ENCODE results near the gene FGF23. TPM values are rescaled to one million over a fixed set of nuclear protein-coding genes. Genes with fewer than 3 reads are reported as not detected.

The FGF23 gene
- total RNA-seq, 1 experiment from 2014 or later: not detected

DNA sequence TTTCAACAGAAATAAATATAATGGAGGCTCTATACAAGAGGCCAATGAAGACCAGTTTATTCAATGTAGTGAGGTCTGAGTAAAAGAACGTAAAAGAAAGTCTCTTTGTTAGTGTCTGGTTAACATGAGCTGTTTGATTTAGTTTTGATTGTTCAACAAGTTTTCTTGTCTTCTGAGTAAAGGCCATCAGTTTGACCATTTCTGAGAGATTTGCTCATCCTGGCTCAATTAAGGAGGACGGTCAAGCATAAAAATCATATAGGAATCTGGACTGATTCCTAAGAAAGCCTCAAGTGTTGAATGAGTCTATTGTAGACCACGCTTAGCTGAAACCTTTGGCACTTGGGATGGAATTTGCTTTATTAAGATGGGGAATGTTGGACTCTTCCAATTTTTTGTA is 32.5 kb upstream of the FGF23 start:
- Histone ChIP-seq H3K4me1 (ENCODE audit: control insufficient read depth in 1 of 2, insufficient read depth in 2 of 2, low read length in 2 of 2) (no peaks in the 10 kb centered on the region), H3K4me2 (ENCODE audit: low read length) (no peak overlapping the region), H3K4me3 (replicated peaks in 1 of 2; ENCODE audit: low read depth in 1 of 2, low read length in 2 of 2) (no peak overlapping the region), H3K27me3 (ENCODE audit: insufficient read depth, low read length) (peaks cover 64% of the 10 kb centered on the region), H3K9me2 (ENCODE audit: insufficient read depth) (no peaks in the 10 kb centered on the region), H4K20me1 (ENCODE audit: insufficient read depth) (no peaks in the 10 kb centered on the region), H3K36me3 (ENCODE audit: control insufficient read depth in 1 of 2, insufficient read depth in 2 of 2, low read length in 2 of 2) (no peaks in the 10 kb centered on the region), H3K79me2 (ENCODE audit: insufficient read depth, low read length) (no peaks in the 10 kb centered on the region), H2AFZ (ENCODE audit: low read depth, low read length, poor library complexity, severe bottlenecking) (no peak overlapping the region), H3K9ac (ENCODE audit: low read length) (no peak overlapping the region), H3K9me3 (ENCODE audit: control insufficient read depth in 1 of 2, insufficient read depth in 1 of 2, low read depth in 1 of 2, low read length in 2 of 2) (no peaks in the 10 kb centered on the region), H3K27ac (ENCODE audit: low read depth, low read length) (no peak overlapping the region)
- ChIA-PET POLR2A (no interaction called here), RAD21 (ENCODE audit: low non-redundant PET in 1 of 2, low total read pairs in 2 of 2, uncharacterized antibody in 2 of 2, unreplicated experiment in 2 of 2) (no interaction called here), CTCF (no interaction called here)
- no peak for ATAC-seq
- intact Hi-C loops (cut with micrococcal nuclease): no loop called here
- DNase-seq (ENCODE audit: low read depth, low spot score): no peak
- BruUV-seq (replicated peaks): no TSS peak
- TF ChIP-seq SP1 (IDR thresholded peaks at IDR 0.05; ENCODE audit: low read depth) (no peak), POLR2A (IDR thresholded peaks at IDR 0.05; ENCODE audit: borderline replicate concordance, extremely low read depth, insufficient read depth, insufficient read length) (no peak), ZNF274 (IDR thresholded peaks at IDR 0.05; ENCODE audit: low read depth, low read length) (no peak), TCF7L2 (IDR thresholded peaks at IDR 0.05; ENCODE audit: borderline replicate concordance, extremely low read depth, insufficient read depth, insufficient read length) (no peak), POLR2AphosphoS5 (IDR thresholded peaks at IDR 0.05; ENCODE audit: low read depth, low read length) (no peak), EGR1 (IDR thresholded peaks at IDR 0.05; ENCODE audit: low read depth) (no peak)
- TF ChIP-seq, protein P1, sequence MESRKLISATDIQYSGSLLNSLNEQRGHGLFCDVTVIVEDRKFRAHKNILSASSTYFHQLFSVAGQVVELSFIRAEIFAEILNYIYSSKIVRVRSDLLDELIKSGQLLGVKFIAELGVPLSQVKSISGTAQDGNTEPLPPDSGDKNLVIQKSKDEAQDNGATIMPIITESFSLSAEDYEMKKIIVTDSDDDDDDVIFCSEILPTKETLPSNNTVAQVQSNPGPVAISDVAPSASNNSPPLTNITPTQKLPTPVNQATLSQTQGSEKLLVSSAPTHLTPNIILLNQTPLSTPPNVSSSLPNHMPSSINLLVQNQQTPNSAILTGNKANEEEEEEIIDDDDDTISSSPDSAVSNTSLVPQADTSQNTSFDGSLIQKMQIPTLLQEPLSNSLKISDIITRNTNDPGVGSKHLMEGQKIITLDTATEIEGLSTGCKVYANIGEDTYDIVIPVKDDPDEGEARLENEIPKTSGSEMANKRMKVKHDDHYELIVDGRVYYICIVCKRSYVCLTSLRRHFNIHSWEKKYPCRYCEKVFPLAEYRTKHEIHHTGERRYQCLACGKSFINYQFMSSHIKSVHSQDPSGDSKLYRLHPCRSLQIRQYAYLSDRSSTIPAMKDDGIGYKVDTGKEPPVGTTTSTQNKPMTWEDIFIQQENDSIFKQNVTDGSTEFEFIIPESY (IDR thresholded peaks at IDR 0.05; ENCODE audit: extremely low read depth, insufficient replicate concordance, low read length): no peak

DNA sequence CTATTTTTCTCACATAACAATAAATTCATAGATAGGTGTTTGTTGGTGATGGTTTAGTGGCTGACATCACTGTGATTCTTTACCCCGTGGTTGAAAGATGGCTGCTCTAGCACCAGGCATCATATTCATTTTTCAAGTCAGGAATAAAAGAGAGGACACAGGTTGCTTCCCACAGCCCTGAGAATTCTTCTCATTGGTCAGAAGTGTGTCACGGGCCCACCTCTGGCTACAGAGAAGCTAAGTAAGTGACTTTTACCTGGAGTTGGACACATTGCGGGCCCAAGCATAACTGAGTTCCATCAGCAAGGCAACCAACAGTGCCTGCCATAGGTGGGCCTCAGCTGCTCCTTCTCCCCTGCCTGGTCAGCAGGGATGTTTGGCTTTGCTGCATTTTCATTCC is 27.6 kb upstream of the FGF23 start:
- H3K79me2 ChIP-seq (ENCODE audit: insufficient read depth, low read length): no peaks in the 10 kb centered on the region
- intact Hi-C loops (cut with micrococcal nuclease): no loop called here
- ATAC-seq (no peak), DNase-seq (ENCODE audit: low read depth, low spot score) (no peak)
- H3K9me3 ChIP-seq (ENCODE audit: control insufficient read depth in 1 of 2, insufficient read depth in 1 of 2, low read depth in 1 of 2, low read length in 2 of 2): no peaks in the 10 kb centered on the region
- no TSS peak for BruUV-seq (replicated peaks)
- no peaks in the 10 kb centered on the region for H4K20me1 ChIP-seq (ENCODE audit: insufficient read depth)
- RAD21 ChIA-PET (ENCODE audit: low non-redundant PET in 1 of 2, low total read pairs in 2 of 2, uncharacterized antibody in 2 of 2, unreplicated experiment in 2 of 2): no interaction called here
- no peaks in the 10 kb centered on the region for H3K4me1 ChIP-seq (ENCODE audit: control insufficient read depth in 1 of 2, insufficient read depth in 2 of 2, low read length in 2 of 2)
- H3K4me3 ChIP-seq (replicated peaks in 1 of 2; ENCODE audit: low read depth in 1 of 2, low read length in 2 of 2): no peak overlapping the region
- H3K36me3 ChIP-seq (ENCODE audit: control insufficient read depth in 1 of 2, insufficient read depth in 2 of 2, low read length in 2 of 2): no peaks in the 10 kb centered on the region
- no peaks in the 10 kb centered on the region for H3K9me2 ChIP-seq (ENCODE audit: insufficient read depth)
- no peak overlapping the region for H3K9ac ChIP-seq (ENCODE audit: low read length)
- no peak overlapping the region for H3K4me2 ChIP-seq (ENCODE audit: low read length)
- CTCF ChIA-PET: no interaction called here
- no peak overlapping the region for H2AFZ ChIP-seq (ENCODE audit: low read depth, low read length, poor library complexity, severe bottlenecking)
- H3K27ac ChIP-seq (ENCODE audit: low read depth, low read length): no peak overlapping the region
- H3K27me3 ChIP-seq (ENCODE audit: insufficient read depth, low read length): peaks cover 31% of the 10 kb centered on the region
- POLR2A ChIA-PET: no interaction called here
- no peak for TF ChIP-seq EZH2 (IDR thresholded peaks at IDR 0.05)
- no peak for TF ChIP-seq REST (IDR thresholded peaks at IDR 0.05; ENCODE audit: low read depth)
- TF ChIP-seq, protein P1 (IDR thresholded peaks at IDR 0.05; ENCODE audit: extremely low read depth, insufficient replicate concordance, low read length): no peak
- TF ChIP-seq POLR2A (IDR thresholded peaks at IDR 0.05; ENCODE audit: borderline replicate concordance, extremely low read depth, insufficient read depth, insufficient read length): no peak
- TF ChIP-seq YY1 (IDR thresholded peaks at IDR 0.05; ENCODE audit: extremely low read depth, insufficient replicate concordance, low read depth, low read length): no peak
- TF ChIP-seq SIN3A (IDR thresholded peaks at IDR 0.05; ENCODE audit: low read depth): no peak
- no peak for TF ChIP-seq ZNF274 (IDR thresholded peaks at IDR 0.05; ENCODE audit: low read depth, low read length)
- no peak for TF ChIP-seq TCF7L2 (IDR thresholded peaks at IDR 0.05; ENCODE audit: borderline replicate concordance, extremely low read depth, insufficient read depth, insufficient read length)
- TF ChIP-seq EGR1 (IDR thresholded peaks at IDR 0.05; ENCODE audit: low read depth): no peak
- no peak for TF ChIP-seq RAD21 (IDR thresholded peaks at IDR 0.05; ENCODE audit: low read depth)
